HL-60/S4 (cell line): Measurements from ENCODE around the gene SLC38A6.

Experiments
- in situ Hi-C: fragments of 300-500 bp; cut with MboI; formaldehyde crosslinking; loops from 2 replicates; pipeline ENCODE4 v1.14.3; 2022; ENCODE audit warnings: low sequenced_read_pairs

Gene SLC38A6

DNA sequence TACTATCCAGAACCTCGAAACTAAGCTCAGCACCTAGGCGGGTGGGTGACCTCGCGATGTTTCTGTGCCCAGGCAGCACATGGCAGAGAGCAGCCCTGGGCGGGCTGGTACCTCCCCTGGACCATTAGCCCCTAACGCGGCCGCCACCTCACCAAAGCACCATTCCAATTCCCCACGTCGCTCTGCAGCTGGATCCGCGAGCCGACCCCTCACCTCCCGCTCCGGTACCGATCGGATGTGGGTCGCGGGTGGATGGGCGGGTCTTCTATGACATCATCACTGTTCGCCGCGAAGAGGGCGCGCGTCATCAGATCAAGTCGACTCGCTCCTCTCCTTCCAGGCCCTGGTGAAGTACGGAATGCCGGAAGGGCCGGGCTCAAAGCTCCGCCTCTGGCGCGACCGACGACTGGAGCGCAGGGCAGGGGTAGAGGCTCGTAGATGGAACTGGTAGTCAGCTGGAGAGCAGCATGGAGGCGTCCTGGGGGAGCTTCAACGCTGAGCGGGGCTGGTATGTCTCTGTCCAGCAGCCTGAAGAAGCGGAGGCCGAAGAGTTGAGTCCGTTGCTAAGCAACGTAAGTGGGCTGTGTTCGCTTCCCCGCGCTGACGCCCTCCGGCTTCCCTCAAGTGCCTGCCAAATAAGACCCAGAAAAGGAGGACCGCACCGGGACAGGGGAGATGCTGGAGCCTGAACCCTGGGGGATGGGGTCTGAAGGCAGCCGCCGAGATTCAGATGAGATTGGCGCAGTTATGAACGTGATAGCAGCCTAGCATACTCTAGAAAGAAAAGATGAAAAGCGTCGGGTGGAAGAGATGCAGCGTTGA is at the start of gene SLC38A6, which contains the start of gene TRMT5:
SLC38A6 (plus strand) TSS at position 435 of the 822 bp plus-strand sequence; CDS start at position 468, 33 bp downstream.
TRMT5 (minus strand) TSS at position 269 of the 822 bp plus-strand sequence; CDS start at position 163, 106 bp downstream.
- in situ Hi-C loops = no loop called here

DNA sequence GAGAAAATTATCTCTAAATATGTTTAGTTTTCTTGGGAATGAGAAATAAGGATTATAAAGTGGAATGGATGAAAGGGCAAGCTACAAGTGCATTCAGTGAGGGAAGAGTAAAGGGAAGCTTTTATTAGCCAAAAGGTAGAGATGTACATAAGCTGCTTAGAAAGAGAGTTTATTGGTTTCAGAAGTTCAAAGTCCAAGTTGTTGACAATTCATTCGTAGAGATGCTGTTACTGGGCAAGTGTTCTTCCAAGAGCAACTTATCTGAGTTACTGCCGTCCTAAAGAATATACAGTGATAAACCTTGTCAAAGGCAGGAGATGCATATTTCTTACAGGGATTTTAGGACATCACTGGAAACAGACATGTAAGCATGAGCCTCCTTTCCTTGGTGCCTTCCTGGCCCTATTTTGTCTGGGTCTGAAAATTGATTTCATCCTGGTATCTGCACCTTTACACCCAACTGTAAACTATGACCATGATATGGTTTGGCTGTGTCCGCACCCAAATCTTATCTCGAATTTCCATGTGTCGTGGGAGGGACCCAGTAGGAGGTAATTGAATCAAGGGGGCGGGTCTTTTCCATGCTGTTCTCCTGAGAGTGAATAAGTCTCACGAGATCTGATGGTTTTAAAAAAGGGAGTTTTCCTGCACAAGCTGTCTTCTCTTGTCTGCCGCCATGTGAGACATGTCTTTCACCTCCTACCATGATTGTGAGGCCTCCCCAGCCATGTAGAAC is 47.0 kb upstream of the SLC38A6 start:
- in situ Hi-C loops = no loop called here

- in situ Hi-C loops = no loop called here
Measured at GRCh38 chr14:60935319-60935718, 45.7 kb upstream of the SLC38A6 start.

GRCh38 chr14:60943637-60944032 is 37.4 kb upstream of the SLC38A6 start:
- in situ Hi-C loops = no loop called here

DNA sequence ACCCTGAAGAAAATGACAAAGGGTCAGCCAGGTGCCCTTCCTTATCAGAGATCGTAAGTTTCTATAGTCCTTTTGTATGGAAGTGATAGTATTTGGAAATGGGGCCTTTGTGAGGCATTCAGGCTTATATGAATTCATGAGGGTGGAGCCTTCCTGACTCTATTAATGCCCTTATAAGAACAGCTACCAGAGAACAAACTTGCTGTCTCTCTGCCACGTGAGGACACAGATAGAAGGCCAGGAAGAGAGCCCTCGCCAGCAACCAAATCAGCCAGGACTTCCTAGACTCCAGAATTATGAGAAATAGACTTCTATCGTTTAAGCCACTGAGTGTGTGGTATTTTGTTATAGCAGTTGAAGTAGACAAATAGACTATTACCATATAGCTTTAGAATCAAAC is 36.8 kb upstream of the SLC38A6 start:
- in situ Hi-C loops = no loop called here

GRCh38 chr14:60945984-60946383 is 35.1 kb upstream of the SLC38A6 start:
- in situ Hi-C loops = no loop called here

- in situ Hi-C loops = no loop called here
Measured at GRCh38 chr14:60946773-60947172, 34.3 kb upstream of the SLC38A6 start.

DNA sequence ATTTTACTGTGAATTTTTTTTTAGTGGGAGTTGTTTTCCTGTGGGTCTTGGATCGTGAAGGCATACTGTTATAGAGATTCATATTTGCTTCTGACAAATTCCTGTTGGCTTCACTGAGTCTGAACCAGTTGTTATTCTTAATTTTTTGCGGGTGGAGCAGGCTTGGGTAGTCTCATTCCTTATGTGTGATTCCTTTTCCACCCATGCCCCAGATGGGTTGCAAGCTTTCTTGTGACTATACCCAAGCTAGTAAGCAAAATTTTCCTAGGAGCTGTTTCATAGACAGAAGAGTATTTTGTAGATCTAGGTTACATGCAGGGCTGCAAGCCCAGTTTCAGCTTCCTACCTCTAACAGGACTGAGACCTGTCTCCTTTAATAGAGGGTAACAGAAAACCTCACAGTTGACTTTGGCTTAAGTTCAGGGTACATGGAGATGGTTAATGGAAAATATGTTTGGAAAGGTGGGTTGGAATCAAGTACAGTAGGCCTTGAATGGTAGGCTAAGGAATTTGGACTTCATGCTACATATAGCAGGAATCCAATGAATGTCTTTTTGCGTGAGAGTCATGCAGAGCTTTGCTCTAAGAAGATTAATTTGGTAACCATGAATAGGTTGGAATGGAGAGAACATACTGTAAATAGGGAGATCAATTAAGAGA is 29.1 kb upstream of the SLC38A6 start:
- in situ Hi-C loops = no loop called here

DNA sequence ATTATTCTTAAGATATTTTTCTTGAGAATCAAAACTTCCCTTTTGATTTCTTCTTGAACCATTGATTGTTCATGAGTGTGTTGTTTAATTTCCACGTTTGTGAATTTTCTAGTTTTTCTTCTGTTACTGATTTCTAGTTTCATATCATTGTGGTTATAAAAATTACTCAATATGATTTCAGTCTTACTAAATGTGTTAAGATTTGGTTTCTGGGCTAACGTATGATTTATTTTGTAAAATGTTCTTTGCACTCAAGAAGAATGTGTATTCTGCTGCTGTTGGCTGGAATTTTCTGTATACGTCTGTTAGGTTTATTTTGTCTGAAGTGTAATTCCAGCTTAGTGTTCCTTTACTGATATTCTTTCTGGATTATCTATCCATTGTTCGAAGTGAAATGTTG is 24.8 kb upstream of the SLC38A6 start:
- in situ Hi-C loops = no loop called here

- in situ Hi-C loops = no loop called here
Measured at GRCh38 chr14:60956632-60957031, 24.4 kb upstream of the SLC38A6 start.

DNA sequence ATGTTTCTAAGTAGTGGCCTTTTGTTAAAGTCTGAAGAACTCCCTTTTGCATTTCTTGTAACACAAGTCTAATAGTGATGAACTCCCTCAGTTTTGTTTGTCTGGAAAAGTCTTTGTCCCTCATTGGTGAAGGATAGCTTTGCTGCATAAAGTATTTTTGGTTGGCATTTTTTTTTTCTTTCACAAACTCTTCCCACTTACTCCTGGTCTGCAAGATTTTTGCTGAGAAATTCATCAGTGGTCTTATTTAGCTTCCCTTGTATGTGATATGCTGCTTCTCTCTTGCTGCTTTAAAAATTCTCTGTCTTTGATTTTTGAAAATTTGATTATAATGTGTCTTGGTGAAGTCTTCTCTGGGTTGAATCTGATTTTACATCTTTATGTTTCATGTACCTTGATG is 22.9 kb upstream of the SLC38A6 start:
- in situ Hi-C loops = no loop called here

GRCh38 chr14:60963761-60964160 is 17.3 kb upstream of the SLC38A6 start:
- in situ Hi-C loops = no loop called here

DNA sequence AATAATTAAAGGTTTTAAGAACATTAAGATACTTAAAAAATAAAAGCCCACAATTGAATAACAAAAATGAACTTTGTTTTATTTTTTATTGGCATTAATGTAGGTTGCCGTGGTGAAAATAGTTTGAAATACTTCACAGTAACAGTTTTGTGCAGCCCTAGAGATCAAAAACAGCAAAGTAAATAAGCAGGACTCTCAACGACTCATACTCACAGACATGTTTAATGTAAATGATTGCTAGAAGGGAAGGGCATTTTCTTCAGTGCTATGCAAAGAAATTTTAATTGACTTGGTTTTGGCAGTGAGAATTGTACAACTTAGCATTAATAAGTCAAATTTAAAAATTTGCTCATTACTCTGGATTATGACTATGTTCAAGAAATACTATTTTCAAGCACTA is 16.1 kb upstream of the SLC38A6 start:
- in situ Hi-C loops = no loop called here

DNA sequence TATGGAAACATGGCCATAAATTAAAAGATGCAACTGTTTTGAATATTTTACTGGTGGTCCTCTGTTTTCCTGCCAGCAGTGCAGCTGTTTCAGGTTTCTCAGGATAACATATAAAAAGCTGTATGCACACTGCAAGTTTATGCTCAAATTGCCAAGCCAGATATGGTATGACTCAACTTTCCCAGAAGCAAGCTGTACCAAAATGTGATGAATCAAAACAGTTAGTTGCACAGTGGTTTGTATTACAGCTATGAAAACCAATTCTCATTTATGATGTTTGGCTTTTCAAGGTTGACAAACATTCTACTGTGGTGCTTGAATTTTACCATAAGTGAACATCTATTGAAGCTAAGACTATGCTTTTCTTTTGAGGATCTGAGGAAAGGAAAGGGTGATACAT is 15.6 kb upstream of the SLC38A6 start:
- in situ Hi-C loops = no loop called here

DNA sequence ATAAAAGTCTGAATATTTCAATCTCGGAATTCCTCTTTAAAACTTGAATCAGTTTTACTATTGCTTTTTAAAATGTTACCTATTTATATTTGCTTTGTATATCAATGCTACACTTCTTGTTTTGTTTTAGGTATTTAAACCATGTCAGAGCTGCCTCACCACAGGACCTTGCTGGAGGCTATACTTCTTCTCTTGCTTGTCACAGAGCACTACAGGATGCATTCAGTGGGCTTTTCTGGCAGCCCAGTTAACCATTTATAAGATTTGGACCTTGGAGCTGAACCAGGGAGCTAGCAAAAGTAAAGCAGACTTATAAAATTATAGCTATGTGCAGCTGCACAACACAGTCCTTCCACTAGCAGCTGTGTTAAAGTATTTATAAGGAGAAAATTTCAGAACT is 12.9 kb upstream of the SLC38A6 start:
- in situ Hi-C loops = no loop called here

DNA sequence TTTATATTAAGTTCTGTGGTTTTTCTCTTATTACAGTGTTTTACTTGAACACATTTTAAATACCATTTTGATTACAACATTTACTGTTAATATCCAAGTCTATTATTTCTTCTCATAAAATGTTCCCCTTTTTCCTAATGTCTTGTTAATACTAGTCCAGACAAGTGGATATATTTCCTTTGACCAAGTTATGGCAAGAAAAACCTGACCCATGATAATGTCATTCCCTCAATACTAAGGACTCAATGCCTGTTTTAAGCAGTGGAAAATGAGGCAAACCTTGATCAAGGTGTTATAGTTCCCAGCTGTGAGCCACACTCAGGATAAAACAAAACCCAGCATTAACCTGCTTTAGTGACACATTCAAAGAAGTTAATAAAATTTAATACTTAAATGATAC is 12.4 kb upstream of the SLC38A6 start:
- in situ Hi-C loops = no loop called here

- in situ Hi-C loops = no loop called here
Measured at GRCh38 chr14:60970146-60970545, 10.9 kb upstream of the SLC38A6 start.

DNA sequence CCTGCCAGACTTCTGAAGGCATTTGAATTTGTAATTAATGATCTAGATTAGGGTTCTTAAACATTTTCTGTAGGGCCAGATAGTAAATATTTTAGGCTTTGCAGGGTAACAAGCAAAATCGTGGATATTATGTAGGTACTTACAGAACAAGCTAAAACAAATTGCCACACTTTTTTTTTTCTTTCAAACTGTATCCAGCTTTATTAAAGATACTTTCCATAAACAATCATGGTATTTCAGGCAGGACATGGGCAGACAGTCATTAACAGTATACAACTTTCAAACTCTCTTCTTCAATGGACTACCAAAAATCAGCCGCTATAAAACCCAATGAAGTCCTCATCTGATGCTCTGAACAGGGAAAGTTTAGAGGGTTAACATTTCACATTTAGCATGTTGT is 9.8 kb upstream of the SLC38A6 start:
- in situ Hi-C loops = no loop called here

GRCh38 chr14:60972295-60972694 is 8.8 kb upstream of the SLC38A6 start:
- in situ Hi-C loops = no loop called here

DNA sequence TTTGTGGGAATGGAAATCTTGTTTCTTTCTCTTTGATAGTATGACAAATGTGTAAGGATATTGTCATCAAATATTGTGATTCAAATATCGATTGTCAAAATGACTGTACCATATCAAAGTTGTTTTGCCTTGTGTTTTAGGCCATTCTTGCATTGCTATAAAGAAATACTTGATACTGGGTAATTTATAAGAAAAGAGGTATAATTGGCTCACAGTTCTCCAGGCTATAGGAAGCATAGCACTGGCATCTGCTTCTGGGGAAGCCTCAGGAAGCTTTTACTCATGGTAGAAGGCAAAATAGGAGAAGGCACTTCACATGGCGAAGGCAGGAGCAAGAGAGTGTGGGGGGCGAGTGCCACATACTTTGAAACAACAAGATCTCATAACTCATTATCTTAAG is 8.0 kb upstream of the SLC38A6 start:
- in situ Hi-C loops = no loop called here

DNA sequence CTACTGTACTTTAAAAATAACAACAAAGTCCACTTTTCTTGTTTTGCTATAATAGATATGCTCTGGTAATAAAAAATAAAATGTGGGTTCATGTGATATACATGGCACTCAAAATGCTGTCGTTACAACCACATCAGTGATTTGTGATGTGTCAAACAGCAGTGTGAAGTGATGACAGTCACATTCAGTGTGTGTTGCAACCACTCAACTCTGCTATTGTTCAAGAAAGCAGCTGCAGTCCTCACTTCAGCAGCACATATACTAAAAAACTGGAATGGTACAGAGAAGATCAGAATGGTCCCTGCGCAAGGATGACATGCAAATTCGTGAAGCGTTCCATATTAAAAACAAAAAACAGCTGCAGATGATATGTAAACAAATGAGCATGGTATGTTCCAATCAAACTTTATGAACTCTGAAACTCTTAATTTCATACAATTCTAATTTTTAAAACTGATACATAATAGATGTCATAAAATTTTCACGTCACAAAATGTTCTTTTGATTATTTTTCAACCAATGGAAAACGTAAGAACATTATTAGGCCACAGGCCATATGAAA is 6.9 kb upstream of the SLC38A6 start:
- in situ Hi-C loops = no loop called here
